ENCODE data around the gene DMD.
"Not testable (repeated sequence)": the region's sequence is repeated elsewhere in the genome, so short reads cannot be mapped to it uniquely, and the experiment has no call there.

The DMD gene

DNA sequence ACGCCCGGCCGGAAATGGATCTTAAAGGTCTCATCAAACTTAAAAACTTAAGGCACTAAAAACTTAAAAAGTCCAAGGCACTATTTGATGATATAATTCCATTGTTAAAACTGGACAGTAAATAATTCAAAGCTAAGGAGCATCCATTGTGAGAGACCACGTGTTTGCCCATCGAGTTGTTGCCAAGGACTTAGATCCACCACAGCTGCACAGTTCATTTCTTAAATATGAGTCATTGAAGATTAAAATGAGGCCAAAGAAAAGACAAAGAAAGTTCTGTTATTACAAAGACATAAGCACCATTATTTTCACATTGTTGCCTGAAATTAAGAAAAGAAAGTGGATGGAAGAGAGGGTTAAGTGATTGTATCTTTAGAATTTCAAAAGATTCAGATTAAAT, 1728.0 kb downstream of the DMD start:
- no peak for DNase-seq

DNA sequence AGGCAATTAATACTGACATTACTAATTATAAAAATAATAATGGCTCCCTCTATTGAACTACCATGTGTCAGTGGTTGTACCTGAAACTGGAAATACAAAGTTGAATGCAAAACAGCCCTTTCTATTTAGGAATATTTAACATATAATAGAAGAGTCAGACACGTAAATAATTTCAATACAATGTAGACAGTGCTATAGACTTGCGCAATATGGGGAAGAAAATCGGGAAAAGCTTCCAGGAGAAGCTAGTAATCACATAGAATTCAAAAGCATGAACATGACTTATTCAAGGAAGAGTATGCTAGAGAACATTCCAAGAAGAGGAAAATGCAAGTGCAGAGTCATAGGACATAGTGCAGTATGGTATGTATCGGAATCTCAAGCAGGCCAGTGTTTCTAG, 1730.7 kb downstream of the DMD start:
- DNase-seq = no peak

DNA sequence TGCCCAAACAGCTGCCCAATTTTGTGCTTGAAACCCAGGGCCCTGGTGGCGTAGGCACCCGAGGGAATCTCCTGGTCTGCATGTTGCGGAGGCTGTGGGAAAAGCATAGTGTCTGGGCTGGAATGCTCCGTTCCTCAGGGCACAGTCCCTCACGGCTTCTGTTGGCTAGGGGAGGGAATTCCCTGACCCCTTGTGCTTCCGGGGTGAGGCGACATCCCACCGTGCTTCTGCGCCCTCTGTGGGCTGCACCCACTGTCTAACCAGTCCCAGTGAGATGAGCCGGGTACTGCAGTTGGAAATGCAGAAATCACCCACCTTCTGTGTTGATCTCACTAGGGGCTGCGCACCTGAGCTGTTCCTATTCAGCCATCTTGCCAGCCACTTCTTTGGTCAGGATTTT, 1740.1 kb downstream of the DMD start:
- no peak for DNase-seq

DNA sequence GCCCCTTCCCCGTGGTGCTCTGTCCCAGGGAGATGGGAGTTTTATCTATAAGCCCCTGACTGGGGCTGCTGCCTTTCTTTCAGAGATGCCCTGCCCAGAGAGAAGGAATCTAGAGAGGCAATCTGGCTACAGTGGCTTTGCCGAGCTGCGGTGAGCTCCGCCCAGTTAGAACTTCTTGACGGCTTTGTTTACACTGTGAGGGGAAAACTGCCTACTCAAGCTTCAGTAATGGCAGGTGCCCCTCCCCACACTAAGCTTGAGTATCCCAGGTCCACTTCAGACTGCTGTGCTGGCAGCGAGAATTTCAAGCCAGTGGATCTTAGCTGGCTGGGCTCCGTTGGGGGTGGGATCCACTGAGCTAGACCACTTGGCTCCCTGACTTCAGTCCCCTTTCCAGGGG, 1740.6 kb downstream of the DMD start:
- not testable (repeated sequence) for DNase-seq

DNA sequence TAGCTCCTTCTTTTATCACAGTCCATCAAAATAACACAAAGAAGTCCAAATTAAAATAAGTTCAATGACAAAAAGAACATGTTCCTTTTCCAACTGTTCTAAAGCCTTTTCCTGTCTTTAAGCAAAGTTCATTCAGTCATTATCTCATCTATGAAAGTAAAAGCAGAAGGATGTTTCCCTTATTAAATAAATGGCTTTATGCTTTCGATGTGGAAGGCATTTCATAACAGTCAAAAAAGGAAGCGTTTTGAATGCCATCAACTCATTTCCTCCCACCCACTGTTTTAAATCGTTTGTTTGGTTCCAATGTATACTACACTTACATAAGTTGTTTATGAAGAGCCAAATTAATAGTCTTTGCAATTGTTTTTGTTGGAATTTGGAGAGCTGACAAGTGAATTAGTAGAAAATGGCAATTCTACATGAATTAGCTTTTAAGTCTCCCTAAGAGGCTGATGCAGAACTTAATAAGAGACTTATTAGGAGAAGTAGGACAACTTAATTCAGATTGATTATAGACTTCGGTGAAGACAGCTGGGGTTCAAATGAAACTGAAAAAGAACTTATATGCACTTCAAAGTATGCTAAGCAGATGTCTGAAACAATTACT, 1746.9 kb downstream of the DMD start:
- DNase-seq = no peak

DNA sequence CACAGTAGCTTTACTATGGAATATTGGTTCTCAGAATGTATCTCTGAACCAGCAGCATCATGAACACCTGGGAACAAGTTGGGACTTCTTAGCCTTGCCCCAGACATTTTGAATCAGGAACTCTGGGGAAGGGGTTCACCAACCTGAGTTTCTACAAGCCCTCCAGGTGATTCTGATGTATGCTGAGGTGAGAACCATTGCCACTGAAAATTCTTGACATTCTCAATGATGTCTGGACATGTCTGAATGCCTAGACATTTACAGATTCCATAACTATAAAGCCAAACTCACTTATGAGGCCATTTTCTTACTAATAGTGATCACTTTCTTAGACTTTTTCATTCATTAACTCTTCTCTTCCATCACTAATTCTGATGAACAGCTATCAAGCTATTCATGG, 1750.1 kb downstream of the DMD start:
- no peak for DNase-seq

DNA sequence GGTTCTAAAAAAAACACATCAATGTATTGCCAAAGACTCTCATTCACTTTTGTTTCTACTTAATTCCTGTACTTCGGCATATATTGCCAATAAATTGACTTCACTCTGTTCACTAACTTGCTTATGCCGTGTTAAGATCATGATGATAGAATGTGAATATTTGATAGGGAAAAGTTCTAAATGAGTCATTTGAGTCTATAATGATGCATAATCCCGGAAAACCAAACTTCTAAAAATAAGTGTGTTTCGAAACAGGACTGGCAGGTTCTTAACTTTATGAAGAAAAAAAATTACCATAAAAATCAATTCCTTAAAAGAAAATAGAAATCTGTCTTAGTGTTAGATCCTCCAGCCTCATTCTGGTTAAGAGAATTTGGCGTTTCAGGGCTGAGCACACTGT, 1752.0 kb downstream of the DMD start:
- DNase-seq = no peak

DNA sequence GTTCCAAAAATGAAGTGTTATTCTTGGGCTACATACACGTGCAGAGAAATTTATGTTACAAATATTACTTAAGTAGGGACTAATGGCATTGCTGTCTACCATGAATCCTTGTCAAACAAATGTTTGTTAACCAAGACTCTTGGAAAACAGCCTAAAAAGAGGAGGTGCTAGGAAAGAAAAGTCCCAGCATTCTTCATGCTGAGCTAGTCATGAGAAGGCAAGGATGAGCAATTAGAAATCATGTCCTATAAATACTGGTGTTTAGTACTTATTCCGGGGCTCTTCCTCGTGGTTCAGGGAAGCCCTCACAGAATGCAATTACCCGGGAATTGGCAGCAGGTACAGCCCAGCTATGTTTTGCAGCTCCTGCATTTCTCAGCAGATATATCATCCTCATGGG, 1761.4 kb downstream of the DMD start:
- no peak for DNase-seq

DNA sequence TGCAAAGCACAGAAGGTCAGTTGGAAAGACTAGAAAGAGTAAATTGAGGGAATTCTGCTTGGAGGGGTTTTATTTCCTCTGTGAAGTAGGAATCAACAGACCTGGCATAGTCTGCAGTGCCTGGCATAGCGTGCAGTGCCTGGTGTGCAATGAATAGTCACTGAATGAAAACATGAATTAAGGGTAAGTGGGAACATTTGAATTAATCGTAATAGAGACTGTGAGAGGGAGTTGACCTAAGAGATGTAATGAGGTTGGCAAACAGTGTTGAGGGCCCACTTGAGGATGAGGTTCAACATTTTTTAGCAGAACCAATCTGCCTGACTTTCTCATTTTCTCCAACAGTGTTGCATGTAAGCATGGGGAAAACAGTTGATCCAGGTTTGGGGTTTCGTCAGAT, 1762.3 kb downstream of the DMD start:
- no peak for DNase-seq

DNA sequence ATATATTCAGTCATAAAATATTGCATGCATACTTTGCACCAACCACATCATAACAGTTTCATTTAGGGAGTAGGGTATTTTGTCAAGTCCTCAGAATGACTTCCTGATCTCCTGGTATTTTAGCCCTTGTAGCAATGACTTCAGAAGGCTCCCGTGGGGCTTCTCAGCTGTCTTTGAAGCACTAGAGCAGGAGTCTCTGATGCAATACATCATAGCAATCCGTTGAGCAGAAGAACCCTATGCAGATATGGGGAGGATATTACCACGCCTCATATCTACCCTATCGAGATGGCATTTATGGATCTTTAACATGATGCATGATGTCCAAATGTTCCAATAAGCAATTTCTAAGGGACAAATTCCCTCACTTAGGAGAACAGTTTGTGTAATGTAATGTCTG, 1765.8 kb downstream of the DMD start:
- DNase-seq = no peak

DNA sequence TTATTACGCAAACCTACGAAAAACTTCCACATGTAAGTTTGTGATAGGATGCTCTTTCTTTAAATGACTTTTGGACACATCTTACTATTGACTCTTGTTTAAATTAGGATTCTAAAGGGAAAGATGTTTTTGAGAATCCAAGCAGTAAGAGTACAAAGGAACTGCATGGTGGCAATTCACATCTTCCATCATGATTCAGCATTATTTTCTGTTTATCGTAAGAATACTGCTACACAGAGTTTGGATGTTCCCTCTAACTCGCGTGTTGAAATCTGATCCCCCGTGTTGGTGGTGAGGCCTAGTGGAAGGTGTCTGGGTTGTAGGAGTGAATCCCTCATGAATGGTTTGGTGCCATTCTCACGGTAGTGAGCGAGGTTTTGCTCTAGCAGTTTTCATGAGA, 1767.7 kb downstream of the DMD start:
- DNase-seq = no peak

DNA sequence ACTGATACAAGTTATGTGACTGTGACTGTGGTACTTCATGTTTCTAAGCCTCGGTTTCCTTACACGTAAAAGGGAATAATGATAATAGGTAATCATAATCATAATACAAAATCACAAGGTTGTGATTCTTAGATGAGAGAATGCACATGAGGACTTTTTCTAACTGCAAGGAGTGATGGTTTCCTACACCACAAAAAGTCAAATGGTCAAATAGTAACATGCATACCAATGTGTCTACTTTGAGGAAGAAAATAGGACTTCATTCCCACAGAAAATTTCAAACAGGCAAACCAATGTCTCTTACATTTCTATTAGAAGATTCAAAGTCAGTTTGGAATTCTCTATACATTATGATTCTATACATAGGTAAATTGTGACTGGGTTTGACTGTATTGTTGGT, 1770.8 kb downstream of the DMD start:
- DNase-seq = no peak

DNA sequence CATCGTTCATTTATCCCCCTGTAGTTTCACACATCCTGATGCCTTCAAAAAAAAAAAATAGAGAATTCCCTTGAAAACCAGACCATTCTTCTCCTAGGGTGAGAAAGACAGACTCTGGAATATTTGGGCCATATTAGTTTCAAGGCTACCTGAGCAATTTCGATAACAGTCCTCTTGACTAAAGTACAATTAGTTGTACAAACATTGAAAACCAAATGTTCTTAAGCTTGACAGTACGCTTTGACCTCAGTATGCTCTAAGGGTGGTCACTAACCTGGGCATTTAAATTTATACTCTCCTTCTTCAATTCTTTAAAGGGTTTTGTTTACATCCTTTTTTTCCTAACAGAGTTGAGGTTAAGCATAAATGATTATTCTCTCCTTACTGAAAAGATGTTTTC, 1774.9 kb downstream of the DMD start:
- DNase-seq = no peak

DNA sequence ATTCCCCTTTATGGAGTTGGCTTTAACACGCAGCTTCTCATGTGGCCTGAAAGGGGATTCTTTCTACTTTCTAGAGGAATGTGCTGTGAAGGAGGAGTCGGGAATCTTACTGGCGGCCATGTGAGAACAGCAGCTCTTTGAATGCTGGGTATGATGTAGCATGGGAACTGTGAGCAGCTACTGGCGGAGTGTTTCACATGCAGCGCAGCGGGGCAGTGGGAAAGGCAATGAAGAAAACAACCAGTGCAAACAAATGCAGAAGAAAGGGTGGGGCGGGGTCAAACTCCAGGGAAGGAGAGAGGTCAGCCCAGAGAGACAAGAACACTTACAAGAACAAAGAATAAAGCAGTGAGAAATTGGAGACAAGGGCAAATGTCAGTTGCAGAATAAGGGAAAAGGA, 1775.8 kb downstream of the DMD start:
- DNase-seq = no peak

DNA sequence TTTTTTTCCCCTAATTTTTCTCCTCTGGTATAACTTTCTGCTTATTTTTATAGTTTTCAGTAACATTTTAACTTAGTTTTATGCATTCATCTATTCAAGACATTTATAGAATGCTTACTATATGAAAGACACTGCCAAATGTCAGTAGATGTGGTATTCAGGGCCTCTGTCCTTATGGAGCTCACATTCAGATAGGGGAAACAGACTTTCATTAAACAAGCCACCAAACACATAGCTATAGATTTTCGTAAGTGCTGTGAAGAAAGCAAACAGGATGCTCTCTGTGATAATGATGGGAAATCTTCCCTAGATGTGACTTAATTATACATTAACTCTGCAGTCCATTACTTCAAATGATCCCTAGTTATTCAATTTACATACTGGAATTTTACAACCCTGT, 1777.5 kb downstream of the DMD start:
- no peak for DNase-seq

DNA sequence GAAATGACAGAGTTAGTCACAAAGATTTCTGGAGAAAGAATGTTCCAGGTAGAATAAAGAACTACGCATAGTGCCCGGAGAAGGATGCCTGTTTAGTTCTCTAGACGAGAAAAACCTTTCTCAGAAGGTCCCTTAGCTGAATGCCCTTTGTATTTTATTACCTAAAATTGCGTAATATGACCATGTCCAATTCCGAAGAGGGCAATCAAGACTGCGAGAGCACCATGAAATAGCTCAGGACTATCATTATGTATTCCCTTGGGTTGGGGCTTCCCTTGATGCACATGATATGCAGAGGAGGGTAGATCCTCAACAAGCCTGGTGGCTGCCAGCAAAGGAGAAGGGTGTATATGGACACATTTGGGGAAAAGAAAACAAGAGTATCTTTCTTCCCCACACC, 1781.4 kb downstream of the DMD start:
- no peak for DNase-seq

DNA sequence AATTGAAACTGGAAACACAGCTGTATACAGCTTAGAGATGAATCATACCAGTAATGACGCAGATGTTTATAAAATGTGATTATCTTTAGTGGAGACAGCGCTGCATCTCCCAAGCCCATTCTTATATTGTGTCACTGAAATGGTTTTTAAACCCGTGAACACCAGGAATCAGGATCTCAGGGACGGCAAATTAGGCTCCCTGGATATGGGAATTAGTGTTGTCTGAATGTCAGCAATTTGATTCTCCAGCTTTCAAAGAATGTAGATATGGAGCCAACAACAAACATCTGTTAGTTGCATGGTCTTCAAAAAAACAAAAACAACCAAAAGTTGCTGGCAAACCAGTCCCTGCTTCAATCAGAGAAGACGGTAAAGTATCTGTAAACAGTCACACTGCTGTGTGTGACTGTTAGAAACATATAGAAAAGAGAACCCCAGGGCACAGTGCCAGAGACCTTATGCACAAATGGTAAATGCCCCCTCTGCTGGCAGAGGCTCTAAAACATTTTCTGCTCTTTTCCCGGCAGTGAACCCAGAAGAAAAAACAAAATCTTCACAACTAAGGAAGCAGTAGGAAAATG, 1787.7 kb downstream of the DMD start:
- no peak for DNase-seq

DNA sequence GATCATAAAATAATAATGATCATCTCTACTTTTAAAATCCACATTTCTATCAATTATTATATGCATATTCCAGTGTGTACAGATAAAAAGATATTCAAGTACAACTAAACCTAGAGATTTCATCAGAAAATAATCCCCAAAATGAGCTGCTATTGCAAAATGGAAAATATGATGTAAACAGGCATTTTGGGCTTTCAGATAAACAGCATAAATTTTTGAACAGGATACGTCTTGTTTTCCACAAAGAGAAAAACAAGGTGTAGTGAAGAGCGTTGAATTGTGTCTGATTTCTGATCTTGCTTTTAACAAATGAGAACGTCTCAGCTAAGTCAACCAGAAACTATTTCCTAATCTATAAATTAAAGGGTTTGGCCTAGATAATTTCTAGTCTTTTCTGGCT, 1789.9 kb downstream of the DMD start:
- DNase-seq = no peak

DNA sequence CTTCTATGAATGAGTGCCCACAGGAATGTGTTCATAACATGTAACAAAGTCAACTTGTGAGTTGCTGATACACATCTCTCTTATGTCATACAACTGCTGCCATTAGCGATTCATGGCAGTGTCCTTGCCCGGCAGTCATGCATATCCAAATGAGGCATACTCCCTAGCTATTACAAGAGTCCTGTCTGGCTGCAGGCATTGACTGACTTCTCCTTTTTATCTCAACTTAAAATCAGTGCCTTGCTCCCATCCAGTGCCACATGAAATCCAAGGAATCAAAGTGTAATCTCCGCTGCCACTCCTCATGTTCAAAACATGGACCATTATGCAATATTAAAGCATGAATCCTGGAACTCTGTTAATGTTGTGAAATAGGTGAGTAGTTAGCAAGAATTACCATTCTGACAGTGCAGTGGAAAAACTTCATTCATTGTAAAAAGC, 1790.6 kb downstream of the DMD start:
- DNase-seq = no peak

DNA sequence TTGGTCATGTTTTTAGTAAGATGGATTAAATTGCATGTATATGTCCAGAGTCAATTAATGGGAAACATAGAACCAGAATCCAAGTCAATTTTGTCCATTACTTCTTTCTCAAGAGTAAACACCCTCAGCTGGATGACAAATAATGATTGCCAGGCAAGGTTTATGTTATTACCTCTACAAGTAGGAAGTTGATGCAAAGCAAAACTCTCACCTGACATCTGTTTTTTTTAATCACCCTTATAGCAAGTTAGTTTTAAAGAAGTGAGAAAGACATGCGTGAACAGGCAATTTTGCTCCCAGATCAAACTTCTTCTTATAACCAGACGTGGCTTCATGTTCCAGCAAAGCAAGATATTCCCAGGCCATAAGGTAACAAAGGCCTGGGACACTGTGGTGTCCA, 1791.0 kb downstream of the DMD start:
- no peak for DNase-seq

DNA sequence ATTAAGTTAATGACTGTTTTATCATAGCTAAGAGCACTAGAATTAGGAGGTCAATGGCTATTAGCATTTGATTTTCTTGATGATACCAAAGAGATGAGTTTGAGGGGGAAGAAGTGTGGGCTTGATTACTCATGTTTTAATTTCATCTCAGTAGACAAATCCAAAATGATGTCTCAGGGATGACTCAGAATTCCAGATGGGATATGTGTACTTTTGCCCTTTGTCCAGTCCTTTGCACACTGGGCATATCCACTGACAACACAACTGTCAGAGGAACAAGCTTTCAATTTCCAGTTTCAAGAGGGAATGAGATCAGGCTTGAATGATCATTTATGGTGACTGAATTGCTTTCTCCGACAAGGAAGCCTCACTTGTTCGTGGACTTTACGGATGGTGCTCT, 1814.2 kb downstream of the DMD start:
- DNase-seq = no peak

DNA sequence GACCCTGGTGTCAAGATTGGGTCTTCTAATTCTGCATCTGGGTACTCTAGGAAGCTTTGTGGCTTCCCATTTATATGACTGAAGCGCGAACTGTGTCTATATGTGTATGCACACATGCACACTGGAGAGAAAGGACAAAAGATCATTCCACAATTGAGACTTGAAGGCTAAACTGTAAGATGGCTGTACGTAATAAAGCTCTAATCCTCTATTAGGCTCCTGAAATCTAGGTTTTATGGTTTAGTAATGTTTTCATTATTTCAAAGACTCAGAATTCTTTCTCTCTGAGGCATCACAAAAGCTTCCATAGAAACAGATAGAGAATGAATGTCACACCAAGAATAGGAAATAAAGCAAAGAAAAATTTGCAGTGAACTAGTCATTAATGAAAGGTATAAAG, 1818.8 kb downstream of the DMD start:
- DNase-seq = no peak

DNA sequence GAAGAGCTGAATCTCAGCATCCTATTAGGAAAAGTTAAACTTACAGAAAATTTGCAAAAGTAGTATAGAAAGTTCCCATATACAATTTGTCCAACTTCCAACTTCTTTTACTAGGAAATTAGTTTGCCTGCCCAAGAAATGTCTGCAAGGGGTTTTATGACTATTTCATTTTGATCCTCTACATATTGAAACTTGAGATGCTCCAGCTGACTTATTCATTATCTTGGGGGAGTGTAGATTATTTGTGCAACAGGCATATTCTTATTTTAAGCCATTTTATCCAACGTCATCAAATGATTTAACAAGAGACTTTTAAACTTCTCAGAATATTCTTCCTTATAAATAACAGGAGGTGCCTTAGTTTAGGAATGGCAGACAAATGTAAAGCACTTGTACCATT, 1822.4 kb downstream of the DMD start:
- DNase-seq = no peak

DNA sequence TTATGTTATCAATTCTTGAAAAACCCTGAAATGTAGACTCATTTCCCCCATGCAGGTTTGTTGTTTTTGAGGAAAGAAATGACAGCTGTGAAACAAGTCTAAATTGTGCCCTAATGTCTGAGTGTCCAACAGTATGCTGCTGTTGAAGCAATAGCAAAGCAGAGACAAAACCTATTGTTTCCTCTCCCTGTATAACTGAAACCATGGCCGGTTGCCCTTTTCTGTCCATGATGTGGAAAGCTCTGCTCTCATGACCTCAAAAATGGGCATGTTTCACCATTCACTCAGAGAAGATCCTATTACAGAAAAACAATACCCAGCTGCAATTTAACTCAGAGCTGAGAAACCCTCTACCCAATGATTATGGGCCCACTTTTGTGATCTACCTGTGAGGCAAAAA, 1826.9 kb downstream of the DMD start:
- DNase-seq = no peak

DNA sequence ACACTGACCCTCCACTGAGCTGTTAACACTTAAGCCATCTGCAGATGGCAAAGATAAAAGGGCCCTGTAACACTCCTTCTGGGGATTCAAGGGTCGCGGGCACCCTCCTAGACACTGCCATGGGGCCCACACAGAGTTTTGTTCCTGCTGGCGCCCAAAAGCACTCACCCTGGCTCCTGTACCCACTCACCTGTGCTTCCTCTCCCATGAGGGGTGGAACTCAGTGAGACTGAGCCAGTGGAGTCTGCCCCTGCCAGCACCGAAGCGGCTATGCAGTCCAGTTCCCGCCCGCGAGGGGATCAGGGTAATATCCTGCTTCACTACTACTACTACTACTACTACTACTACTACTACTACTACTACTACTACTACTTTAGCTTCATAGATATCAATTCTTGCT, 1827.4 kb downstream of the DMD start:
- DNase-seq = no peak

DNA sequence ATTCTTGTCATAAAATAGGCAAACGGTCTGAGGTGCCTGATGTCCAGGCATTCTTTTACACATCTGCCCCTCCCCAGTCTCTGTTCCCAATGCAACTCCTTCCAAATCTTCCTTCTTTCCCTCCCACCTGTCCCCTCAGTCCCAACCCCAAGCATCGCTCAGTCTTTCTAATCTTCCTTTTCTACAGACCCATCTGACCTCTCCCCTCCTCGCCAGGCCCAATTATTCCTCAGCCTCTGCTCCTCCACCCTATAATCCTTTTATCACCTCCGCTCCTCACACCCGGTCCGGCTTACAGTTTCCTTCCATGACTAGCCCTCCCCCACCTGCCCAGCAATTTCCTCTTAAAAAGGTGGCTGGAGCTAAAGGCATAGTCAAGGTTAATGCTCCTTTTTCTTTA, 1832.4 kb downstream of the DMD start:
- not testable (repeated sequence) for DNase-seq
